Liver (tissue), 3 donors: ENCODE measurements around the gene DPYD.

Source experiments
- CTCF ChIP-seq: fragments of 150-350 bp; IDR thresholded peaks from 2 replicates; pipeline ENCODE4 v1.5.1; 2017; ENCODE audit warnings: improper control_type of control experiment, low read depth, low read length; ENCODE audit not compliant: missing input control
- EGR1 ChIP-seq, 2 donors: IDR thresholded peaks; 2 replicates each; pipeline ENCODE4 v1.6.1; 2016 to 2018; ENCODE audit warnings: antibody characterized with exemption in 2 of 2, low read depth in 2 of 2
- RAD21 ChIP-seq, 2 donors: IDR thresholded peaks; 2 replicates each; pipeline ENCODE4 v1.6.1; 2016; ENCODE audit warnings: antibody characterized with exemption in 2 of 2, mild to moderate bottlenecking in 2 of 2
- donor health status: healthy.
- donor health status: healthy.

- TF ChIP-seq RAD21 (IDR thresholded peaks at IDR 0.05) (no peak), CTCF (no peak), EGR1 (IDR thresholded peaks at IDR 0.05; ENCODE audit: low read depth in 2 of 2) (no peak)
These were observed 22.5 kb upstream of the DPYD start for GRCh38 chr1:97943354-97943753.
